A204.1 (cell line): ENCODE results near the gene SMIM14.
"Not testable (repeated sequence)": the region's sequence is repeated elsewhere in the genome, so short reads cannot be mapped to it uniquely, and the experiment has no call there.

Source experiments
- FAIRE-seq: peaks from 2 replicates; lab custom pipeline; 2012; peaks lifted over from hg19 to GRCh38; lab: Jason Lieb, UNC

Gene SMIM14

GRCh38 chr4:39638354-39639239, at the start of gene SMIM14:
SMIM14 (minus strand) TSS chr4:39638865; CDS start chr4:39605145, 33,720 bp downstream.
- peak; percentile 91 for FAIRE-seq

GRCh38 chr4:39687014-39687413, 48.3 kb upstream of the SMIM14 start:
- no peak for FAIRE-seq

- no peak for FAIRE-seq
Measured at GRCh38 chr4:39685990-39686389, 47.3 kb upstream of the SMIM14 start.

GRCh38 chr4:39682138-39682537, 43.5 kb upstream of the SMIM14 start:
- no peak for FAIRE-seq

GRCh38 chr4:39681003-39681402, 42.3 kb upstream of the SMIM14 start:
- FAIRE-seq, result not testable (repeated sequence)

- FAIRE-seq, result not testable (repeated sequence)
Measured at GRCh38 chr4:39675681-39676080, 37.0 kb upstream of the SMIM14 start.

- FAIRE-seq, result not testable (repeated sequence)
Measured at GRCh38 chr4:39670296-39670695, 31.6 kb upstream of the SMIM14 start.

GRCh38 chr4:39668887-39669286, 30.2 kb upstream of the SMIM14 start:
- FAIRE-seq, result no peak

GRCh38 chr4:39667706-39668105, 29.0 kb upstream of the SMIM14 start:
- no peak for FAIRE-seq

- no peak for FAIRE-seq
Measured at GRCh38 chr4:39664828-39665731, 26.4 kb upstream of the SMIM14 start.

GRCh38 chr4:39662683-39663082, 24.0 kb upstream of the SMIM14 start:
- FAIRE-seq, result no peak

GRCh38 chr4:39660757-39661156, 22.1 kb upstream of the SMIM14 start:
- FAIRE-seq, result no peak

- FAIRE-seq, result no peak
Measured at GRCh38 chr4:39660045-39660444, 21.4 kb upstream of the SMIM14 start.

GRCh38 chr4:39658756-39659155, 20.1 kb upstream of the SMIM14 start:
- FAIRE-seq, result peak; percentile 77

GRCh38 chr4:39657465-39657864, 18.8 kb upstream of the SMIM14 start:
- no peak for FAIRE-seq

GRCh38 chr4:39656638-39657037, 18.0 kb upstream of the SMIM14 start:
- FAIRE-seq, result not testable (repeated sequence)

- FAIRE-seq, result no peak
Measured at GRCh38 chr4:39655876-39656275, 17.2 kb upstream of the SMIM14 start.

GRCh38 chr4:39655211-39655610, 16.5 kb upstream of the SMIM14 start:
- FAIRE-seq, result no peak

- FAIRE-seq, result not testable (repeated sequence)
Measured at GRCh38 chr4:39651586-39651985, 12.9 kb upstream of the SMIM14 start.

- FAIRE-seq, result no peak
Measured at GRCh38 chr4:39649639-39650265, 11.1 kb upstream of the SMIM14 start.

GRCh38 chr4:39648827-39649558, 10.3 kb upstream of the SMIM14 start:
- FAIRE-seq, result no peak

- no peak for FAIRE-seq
Measured at GRCh38 chr4:39648213-39648612, 9.5 kb upstream of the SMIM14 start.
